22Rv1 (cell line): ENCODE data around the gene MAGIX.

ENCODE experiments used
- H3K27ac ChIP-seq: fragments of 450-650 bp; 2 replicates; pipeline ENCODE4 v1.5.1; 2017
- ZFX ChIP-seq: fragments of 450-650 bp; IDR thresholded peaks from 2 replicates; pipeline ENCODE4 v1.6.1; 2017; ENCODE audit warnings: antibody characterized with exemption, borderline replicate concordance
- TF ChIP-seq, protein P1 (sequence below): fragments of 450-650 bp; IDR thresholded peaks from 2 replicates; pipeline ENCODE4 v1.5.1; 2017; ENCODE audit warnings: mild to moderate bottlenecking

MAGIX gene

DNA sequence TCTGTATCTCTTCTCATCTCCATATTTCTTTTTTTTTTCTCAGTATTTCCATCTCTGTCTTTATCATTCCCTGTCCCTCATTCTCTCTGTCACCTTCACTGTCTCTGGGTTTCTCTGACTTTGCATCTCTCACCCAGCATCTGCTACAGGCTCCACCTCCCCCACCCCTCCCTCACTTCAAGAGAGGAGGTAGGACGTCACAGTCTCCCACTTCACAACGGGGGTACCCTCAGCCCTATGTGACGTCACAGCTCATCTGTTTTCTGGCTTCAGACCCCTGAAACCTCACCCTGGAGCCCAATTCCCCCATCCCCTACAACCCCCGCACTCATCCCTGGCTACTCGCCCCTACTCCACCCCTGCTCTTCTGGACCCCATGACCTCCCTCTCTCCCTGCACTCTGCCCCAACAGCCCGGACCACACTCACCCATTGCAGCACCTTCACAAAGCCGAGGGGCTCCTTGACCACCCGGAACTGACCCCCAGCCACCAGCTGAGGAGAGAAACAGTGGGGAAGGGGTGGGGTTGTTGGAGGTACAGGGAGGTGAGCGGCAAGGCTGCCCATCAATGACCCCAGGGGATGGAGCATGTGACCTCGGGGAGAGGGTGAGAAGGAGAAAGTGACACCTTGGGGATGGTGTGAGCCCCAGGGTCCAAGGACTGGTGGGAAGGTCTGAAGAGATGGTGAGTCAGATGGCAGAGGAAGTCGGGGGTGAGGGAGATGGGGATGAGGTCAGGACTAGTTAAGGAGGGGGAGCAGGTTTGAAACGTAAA is 36.2 kb downstream of the MAGIX start:
- H3K27ac ChIP-seq, result no peak overlapping the region
- TF ChIP-seq, protein P1, sequence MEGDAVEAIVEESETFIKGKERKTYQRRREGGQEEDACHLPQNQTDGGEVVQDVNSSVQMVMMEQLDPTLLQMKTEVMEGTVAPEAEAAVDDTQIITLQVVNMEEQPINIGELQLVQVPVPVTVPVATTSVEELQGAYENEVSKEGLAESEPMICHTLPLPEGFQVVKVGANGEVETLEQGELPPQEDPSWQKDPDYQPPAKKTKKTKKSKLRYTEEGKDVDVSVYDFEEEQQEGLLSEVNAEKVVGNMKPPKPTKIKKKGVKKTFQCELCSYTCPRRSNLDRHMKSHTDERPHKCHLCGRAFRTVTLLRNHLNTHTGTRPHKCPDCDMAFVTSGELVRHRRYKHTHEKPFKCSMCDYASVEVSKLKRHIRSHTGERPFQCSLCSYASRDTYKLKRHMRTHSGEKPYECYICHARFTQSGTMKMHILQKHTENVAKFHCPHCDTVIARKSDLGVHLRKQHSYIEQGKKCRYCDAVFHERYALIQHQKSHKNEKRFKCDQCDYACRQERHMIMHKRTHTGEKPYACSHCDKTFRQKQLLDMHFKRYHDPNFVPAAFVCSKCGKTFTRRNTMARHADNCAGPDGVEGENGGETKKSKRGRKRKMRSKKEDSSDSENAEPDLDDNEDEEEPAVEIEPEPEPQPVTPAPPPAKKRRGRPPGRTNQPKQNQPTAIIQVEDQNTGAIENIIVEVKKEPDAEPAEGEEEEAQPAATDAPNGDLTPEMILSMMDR, result no peak
- no peak for TF ChIP-seq ZFX

DNA sequence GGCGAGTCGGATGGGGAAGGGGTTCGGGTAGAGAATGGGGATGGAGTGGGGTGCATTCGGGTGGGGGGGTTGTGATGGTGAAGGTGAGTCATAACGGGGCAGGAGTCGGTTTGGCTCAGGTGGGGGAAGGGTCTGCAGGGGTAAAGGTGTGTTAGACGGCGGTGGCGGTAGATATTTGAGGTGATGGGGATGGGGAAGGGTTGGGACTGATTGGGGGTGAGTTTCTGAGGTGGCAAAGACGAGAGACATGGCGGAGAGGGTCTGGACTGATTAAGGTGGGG is 36.7 kb downstream of the MAGIX start:
- TF ChIP-seq, protein P1, result no peak
- no peak for TF ChIP-seq ZFX
- peak overlapping the region; percentile 56; the same call in 1 of the 2 replicates for H3K27ac ChIP-seq

DNA sequence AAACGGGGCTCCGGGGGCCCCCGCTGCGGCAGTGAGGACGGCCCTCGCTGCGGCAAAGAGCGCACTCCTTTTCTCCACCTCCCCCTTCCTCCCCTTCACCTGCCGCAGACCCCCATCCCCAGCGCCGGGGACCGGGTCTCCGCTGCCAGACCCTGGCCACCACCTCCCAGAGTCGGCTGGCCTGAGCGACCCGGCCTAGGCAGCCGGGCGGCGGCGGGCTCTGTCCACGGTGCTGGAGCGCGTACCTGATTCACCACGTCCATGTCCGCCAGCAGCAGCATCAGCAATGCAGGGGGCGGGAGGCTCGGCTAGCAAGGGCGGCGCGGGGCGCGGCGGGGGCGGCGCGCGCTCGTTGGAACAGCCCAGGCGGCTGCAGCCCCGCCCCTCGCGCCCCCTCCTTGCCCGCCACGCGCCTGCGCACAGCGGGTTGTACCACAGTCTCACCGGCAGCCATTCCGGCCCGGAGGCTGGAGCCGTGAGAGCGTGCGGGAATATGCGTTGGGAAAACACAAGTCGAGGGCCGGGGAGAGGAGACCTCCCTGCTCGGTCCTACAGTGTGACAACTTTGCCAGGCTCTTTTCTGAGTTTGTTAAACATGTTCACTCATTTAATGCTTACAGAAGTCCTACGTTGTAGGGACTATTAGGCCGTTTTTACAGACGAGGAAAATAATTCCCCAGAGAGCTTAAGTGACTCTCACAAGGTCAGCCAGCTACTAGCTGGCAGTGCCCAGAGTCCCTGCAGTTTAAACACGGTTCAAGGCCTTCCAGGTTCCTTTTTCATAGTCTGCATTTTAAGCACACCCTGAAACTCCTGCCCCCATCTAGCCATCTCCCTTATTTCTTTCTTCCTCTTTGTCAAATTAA is 37.6 kb downstream of the MAGIX start, which contains the start of gene SYP:
SYP (minus strand) TSS at position 288 of the 866 bp plus-strand sequence; CDS start at position 281, 7 bp downstream.
- peak within 1 kb of the TSS; percentile 56 for H3K27ac ChIP-seq
- TF ChIP-seq ZFX, result no peak
- TF ChIP-seq, protein P1, result no peak

DNA sequence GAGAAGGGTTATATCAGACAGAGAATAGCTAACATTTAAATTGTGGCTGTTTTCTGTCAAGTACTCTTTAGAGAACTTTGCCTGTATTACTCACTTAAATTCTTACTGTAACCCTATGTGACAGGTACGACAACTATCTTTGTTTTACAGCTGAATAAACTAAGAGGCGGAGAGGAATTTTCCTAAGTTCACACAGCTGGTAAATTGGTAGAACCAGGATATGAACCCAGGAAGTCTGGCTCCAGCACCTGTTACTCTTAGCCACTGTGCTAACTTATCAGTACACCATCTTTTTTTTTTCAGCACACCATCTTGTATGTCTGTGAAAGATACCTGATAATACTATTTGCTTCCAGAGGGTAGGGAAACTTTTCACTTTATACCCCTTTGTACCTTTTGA is 39.5 kb downstream of the MAGIX start:
- TF ChIP-seq, protein P1, result no peak
- no peak for TF ChIP-seq ZFX
- no peak overlapping the region for H3K27ac ChIP-seq

DNA sequence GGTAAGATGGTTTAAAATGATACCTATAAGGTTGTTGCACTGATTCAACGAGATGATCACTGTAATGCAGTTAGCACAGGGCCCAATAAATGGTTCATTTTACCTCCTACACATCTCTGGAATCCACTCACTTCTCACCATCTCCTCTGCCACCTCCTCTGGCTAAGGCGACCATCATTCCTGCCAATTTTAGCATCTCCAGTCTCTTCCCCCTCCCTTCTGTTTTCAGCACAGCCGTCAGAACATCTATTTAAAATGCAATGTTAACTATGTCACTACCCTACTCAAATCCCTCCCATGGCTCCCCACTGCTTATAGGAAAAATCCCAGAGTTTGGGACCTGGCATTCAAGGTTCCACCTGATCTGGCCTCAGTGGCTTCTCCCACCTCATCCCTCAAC is 41.0 kb downstream of the MAGIX start:
- no peak for TF ChIP-seq ZFX
- TF ChIP-seq, protein P1, result no peak
- no peak overlapping the region for H3K27ac ChIP-seq

DNA sequence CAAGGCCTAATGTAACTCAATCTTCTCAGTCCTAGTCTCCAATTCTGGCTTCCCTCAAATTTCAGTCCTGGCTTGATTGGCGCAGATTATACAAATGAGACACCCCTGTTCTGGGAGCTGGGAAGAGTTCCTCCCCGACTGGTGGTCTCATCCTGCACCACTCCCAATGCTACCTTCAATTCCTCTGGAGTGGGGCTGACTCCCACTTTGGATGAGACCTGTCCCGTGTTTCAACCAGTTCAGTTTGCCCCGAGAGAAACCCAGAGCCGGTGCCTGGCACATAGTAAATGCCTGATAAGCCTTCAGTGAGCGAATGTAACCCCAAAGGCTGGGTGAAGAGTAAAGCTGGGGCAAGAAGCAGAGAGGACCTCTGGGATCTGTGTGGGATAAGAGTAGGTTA is 41.5 kb downstream of the MAGIX start:
- no peak for TF ChIP-seq ZFX
- TF ChIP-seq, protein P1, result no peak
- no peak overlapping the region for H3K27ac ChIP-seq

DNA sequence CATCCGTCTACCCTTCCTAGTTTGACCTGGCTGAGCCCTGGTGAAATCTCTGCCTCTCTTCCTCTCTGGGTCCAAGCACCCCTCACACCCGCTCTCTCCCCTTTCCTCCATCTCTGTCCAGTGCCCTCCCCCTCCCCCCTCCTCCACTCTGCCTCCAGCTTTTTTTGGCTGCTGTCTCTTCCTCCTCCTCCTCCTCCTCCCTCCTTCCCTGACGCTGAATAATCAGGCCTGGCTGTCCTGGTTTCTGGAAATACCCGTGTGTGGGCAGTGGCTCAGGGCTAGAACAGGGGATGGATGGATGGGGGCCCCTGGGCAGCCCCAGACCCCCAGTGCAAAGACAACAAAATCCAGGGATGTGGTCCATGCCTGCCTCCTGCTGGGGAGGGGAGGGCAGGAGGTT is 42.2 kb downstream of the MAGIX start:
- no peak for TF ChIP-seq ZFX
- TF ChIP-seq, protein P1, result no peak
- H3K27ac ChIP-seq, result no peak overlapping the region
